GM12878 (cell line): ENCODE measurements around the gene CD52. TPM values are rescaled to one million over a fixed set of nuclear protein-coding genes. Genes with fewer than 3 reads are reported as not detected.
A peak's percentile ranks its signal among the peaks of the same experiment; 100 is the strongest.

ENCODE experiments used
- ATAC-seq: fragments of 200-7000 bp; cut with Tn5 transposase; 3 replicates; pipeline ENCODE4 v1.9.1; 2020; ENCODE audit warnings: mild to moderate bottlenecking, moderate library complexity
- BruUV-seq: library from RNA; stranded (reverse); fragments of 400-500 nt; replicated peaks from 2 replicates; lab custom pipeline; 2021; lab: Mats Ljungman, UMichigan
- CTCF ChIA-PET: fragments of 300-600 bp; sonication (Branson Sonifier 250); formaldehyde crosslinking; extraction: SDS; loops from one replicate; lab custom pipeline; 2021; ENCODE audit warnings: inconsistent platforms; lab: Yijun Ruan, JAX
- POLR2A ChIA-PET: fragments of 350-600 bp; formaldehyde crosslinking; extraction: SDS; loops from one replicate; lab custom pipeline; 2021; ENCODE audit warnings: inconsistent platforms; lab: Charles Lee
- RAD21 ChIA-PET: fragments of 300-600 bp; sonication (Branson Sonifier 250); formaldehyde crosslinking; loops from one replicate; lab custom pipeline; 2023; ENCODE audit warnings: antibody characterized with exemption; ENCODE audit not compliant: unreplicated experiment; lab: Charles Lee
- SMC1A ChIA-PET: fragments of 300-600 bp; sonication (Branson Sonifier 250); formaldehyde crosslinking; loops from one replicate; lab custom pipeline; 2023; ENCODE audit not compliant: unreplicated experiment, uncharacterized antibody; lab: Charles Lee
- DNase-seq: peaks from one replicate; pipeline ENCODE4 v3.0.0-alpha.2; 2011; ENCODE audit warnings: low read depth, low spot score
- FAIRE-seq: peaks from 3 replicates; lab custom pipeline; 2011; peaks lifted over from hg19 to GRCh38; lab: Jason Lieb, UNC
- H2AFZ ChIP-seq: 2 replicates; pipeline ENCODE4 v1.6.0; 2011; ENCODE audit warnings: low read depth, low read length, control low read depth; ENCODE audit not compliant: control insufficient read depth
- H3K27ac ChIP-seq: 2 replicates; pipeline ENCODE4 v1.5.1; 2011; ENCODE audit warnings: control low read depth; ENCODE audit not compliant: control insufficient read depth, insufficient read depth
- H3K27me3 ChIP-seq, 2 experiments: replicated peaks in 1 of 2; 2 replicates each; pipeline versions ENCODE4 v1.6.0 to v1.6.1; 2011; ENCODE audit warnings: low read length in 1 of 2; ENCODE audit not compliant: control insufficient read depth in 2 of 2, insufficient read depth in 2 of 2
- H3K36me3 ChIP-seq, 2 experiments: 2 replicates each; pipeline ENCODE4 v1.5.1; 2011; ENCODE audit warnings: low read length in 1 of 2; ENCODE audit not compliant: control insufficient read depth in 2 of 2, insufficient read depth in 2 of 2
- H3K4me1 ChIP-seq: 2 replicates; pipeline ENCODE4 v1.6.1; 2011; ENCODE audit warnings: mild to moderate bottlenecking, low read length, moderate library complexity, mixed read lengths; ENCODE audit not compliant: control insufficient read depth, insufficient read depth
- H3K4me2 ChIP-seq: 2 replicates; pipeline ENCODE4 v1.6.0; 2011; ENCODE audit warnings: control low read depth; ENCODE audit not compliant: control insufficient read depth, insufficient read depth
- H3K4me3 ChIP-seq: fragments of 200-600 bp; sonication (generic); 2 replicates; pipeline ENCODE4 v1.5.1; 2016
- H3K79me2 ChIP-seq: 2 replicates; pipeline ENCODE4 v1.6.0; 2011; ENCODE audit warnings: low read length; ENCODE audit not compliant: control insufficient read depth, insufficient read depth
- H3K9ac ChIP-seq: 2 replicates; pipeline ENCODE4 v1.8.0; 2011; ENCODE audit warnings: low read length, control low read depth, mixed read lengths; ENCODE audit not compliant: control insufficient read depth, insufficient read depth
- H3K9me3 ChIP-seq: replicated peaks from 3 replicates; pipeline ENCODE4 v1.5.1; 2011; ENCODE audit warnings: mild to moderate bottlenecking, low read length; ENCODE audit not compliant: control insufficient read depth, insufficient read depth
- H4K20me1 ChIP-seq: 2 replicates; pipeline ENCODE4 v1.6.0; 2011; ENCODE audit not compliant: control insufficient read depth, insufficient read depth
- YY1 ChIP-seq: IDR thresholded peaks from 2 replicates; pipeline ENCODE4 v1.6.1; 2011; ENCODE audit warnings: low read depth, mild to moderate bottlenecking, low read length
- WGBS: methylation state at CpG from one replicate; pipeline ENCODE4 v1.1.6; 2016; ENCODE audit warnings: low lambda C conversion rate; ENCODE audit not compliant: insufficient replicate concordance, insufficient coverage; ENCODE audit errors: missing lambda C conversion rate; 5-methylcytosine and 5-hydroxymethylcytosine counted together
- in situ Hi-C: fragments of 300-500 bp; cut with MboI; formaldehyde crosslinking; loops from 9 replicates; pipeline ENCODE4 v1.14.3; 2018; ENCODE audit warnings: mixed read lengths
- intact Hi-C: fragments of 100-400 bp; cut with micrococcal nuclease; formaldehyde crosslinking; loops from one replicate; pipeline ENCODE4 v1.14.2; 2022; ENCODE audit not compliant: unreplicated experiment
- polyA plus RNA-seq, 11 experiments: library from polyadenylated mRNA; depleted of rRNA in 4 of 11; unstranded in 6 of 11; stranded (reverse) in 5 of 11; fragments of >200 nt; fragmentation: Nextera tagmentation in 4 of 11; fragmentation: Illumina TruSeq in 1 of 11; extraction: Ambion mirVana in 4 of 11; extraction: Trizol in 1 of 11; gene quantifications; 1 replicate in 1 of 11; 2 replicates in 10 of 11; pipeline versions ENCODE4 v1.2.1 to v1.2.3, GENCODE V29; 2011 to 2016; ENCODE audit warnings: inconsistent platforms in 2 of 11, missing spikeins in 2 of 11, low read depth in 1 of 11
- total RNA-seq, 4 experiments: library from RNA; depleted of rRNA in 3 of 4; stranded (reverse); fragments of >200 nt in 3 of 4; fragmentation: Illumina TruSeq in 1 of 4; extraction: Trizol in 1 of 4; gene quantifications; 2 replicates each; pipeline versions ENCODE4 v1.2.1 to v1.2.3, GENCODE V29; 2013 to 2021
- TF ChIP-seq, protein P1 (sequence below): fragments of 450-650 bp; IDR thresholded peaks from 2 replicates; pipeline ENCODE4 v1.6.1; 2017; ENCODE audit warnings: antibody characterized with exemption, mild to moderate bottlenecking, moderate library complexity

CD52 gene
- total and polyA plus RNA-seq, 10 of the 15 experiments (the other 5 are each of a cell fraction or from before 2014, with no cell fraction given), result 237 to 2,736 (median 532) TPM

DNA sequence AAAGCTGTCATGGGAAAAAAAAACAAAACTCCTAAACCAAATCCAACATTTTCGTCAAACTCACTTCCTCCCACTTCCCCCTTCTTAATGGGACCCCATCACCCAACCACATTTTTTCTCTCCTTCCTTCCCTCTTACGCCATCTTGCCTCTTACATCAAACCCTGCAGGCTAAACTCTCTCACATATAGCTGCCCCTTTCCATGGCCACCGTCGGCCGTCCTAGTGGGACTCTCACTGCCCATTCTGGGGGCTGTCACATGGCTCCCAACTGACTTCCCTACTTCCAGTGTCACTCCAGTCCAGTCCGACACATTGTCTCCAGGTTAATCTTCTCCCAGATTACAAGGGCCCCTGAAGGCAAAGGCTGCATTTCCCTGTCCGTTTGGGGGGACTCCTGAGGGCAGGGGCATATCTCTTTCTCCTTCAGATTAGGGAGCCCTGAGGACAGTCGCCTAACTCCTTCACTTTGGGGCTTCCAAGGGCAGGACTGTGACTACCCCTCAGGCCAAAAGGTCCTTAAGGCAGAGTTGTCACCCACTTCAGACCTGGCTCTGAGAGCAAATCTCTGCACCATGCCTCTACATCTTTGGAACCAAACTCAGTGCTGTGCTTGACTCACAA, 12.0 kb upstream of the CD52 start:
- in situ Hi-C loops (no loop called here), intact Hi-C loops (no loop called here)
- no peak for FAIRE-seq
- POLR2A ChIA-PET, result interaction anchor here (4.3 to 5.6 kb wide), 2 partner anchors 11 to 17 kb away, joined by 30 to 58 read pairs; partner anchors contain the start of gene CD52
- DNase-seq, result no peak
- no peaks in the 10 kb centered on the region; a peak in 1 of 4 replicates for H3K36me3 ChIP-seq
- RAD21 ChIA-PET, result interaction anchor here (1.3 to 3.2 kb wide), 3 partner anchors 13 to 20 kb away, joined by 6 to 18 read pairs (median 6); partner anchors contain the start of gene CD52
- BruUV-seq, result TSS peak; percentile 90
- WGBS, result 2% methylated on average over 8 of the region's 8 CpGs
- H3K27me3 ChIP-seq, result no peaks in the 10 kb centered on the region
- H3K4me1 ChIP-seq, result peaks cover 14% of the 10 kb centered on the region
- no peaks in the 10 kb centered on the region for H4K20me1 ChIP-seq
- CTCF ChIA-PET, result interaction anchor here (4.8 kb wide), 1 partner anchor 20 kb away, joined by 34 read pairs; no protein-coding TSS in a partner anchor
- H3K79me2 ChIP-seq, result peaks cover 4% of the 10 kb centered on the region
- H3K4me2 ChIP-seq, result peak overlapping the region; percentile 93
- H3K9me3 ChIP-seq, result no peaks in the 10 kb centered on the region
- H3K27ac ChIP-seq, result peak overlapping the region; percentile 15; the same call in 1 of the 2 replicates
- H3K4me3 ChIP-seq, result peak overlapping the region; percentile 92
- peak overlapping the region; percentile 93; the same call in 1 of the 2 replicates for H2AFZ ChIP-seq
- TF ChIP-seq YY1, result 0 out of 2 replicates have a peak, but pooled peaks have one; percentile 12
- TF ChIP-seq, protein P1, sequence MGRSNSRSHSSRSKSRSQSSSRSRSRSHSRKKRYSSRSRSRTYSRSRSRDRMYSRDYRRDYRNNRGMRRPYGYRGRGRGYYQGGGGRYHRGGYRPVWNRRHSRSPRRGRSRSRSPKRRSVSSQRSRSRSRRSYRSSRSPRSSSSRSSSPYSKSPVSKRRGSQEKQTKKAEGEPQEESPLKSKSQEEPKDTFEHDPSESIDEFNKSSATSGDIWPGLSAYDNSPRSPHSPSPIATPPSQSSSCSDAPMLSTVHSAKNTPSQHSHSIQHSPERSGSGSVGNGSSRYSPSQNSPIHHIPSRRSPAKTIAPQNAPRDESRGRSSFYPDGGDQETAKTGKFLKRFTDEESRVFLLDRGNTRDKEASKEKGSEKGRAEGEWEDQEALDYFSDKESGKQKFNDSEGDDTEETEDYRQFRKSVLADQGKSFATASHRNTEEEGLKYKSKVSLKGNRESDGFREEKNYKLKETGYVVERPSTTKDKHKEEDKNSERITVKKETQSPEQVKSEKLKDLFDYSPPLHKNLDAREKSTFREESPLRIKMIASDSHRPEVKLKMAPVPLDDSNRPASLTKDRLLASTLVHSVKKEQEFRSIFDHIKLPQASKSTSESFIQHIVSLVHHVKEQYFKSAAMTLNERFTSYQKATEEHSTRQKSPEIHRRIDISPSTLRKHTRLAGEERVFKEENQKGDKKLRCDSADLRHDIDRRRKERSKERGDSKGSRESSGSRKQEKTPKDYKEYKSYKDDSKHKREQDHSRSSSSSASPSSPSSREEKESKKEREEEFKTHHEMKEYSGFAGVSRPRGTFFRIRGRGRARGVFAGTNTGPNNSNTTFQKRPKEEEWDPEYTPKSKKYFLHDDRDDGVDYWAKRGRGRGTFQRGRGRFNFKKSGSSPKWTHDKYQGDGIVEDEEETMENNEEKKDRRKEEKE, result no peak
- SMC1A ChIA-PET, result interaction anchor here (1.5 to 3.0 kb wide), 3 partner anchors 11 to 18 kb away, joined by 5 to 40 read pairs (median 5); partner anchors contain the start of gene CD52
- ATAC-seq, result no peak; the same call in 2 of the 3 replicates
- H3K9ac ChIP-seq, result peak overlapping the region; percentile 70
